HG03575 (cell line): ENCODE data around the gene MAPKAP1.
"Not testable (repeated sequence)": the region's sequence is repeated elsewhere in the genome, so short reads cannot be mapped to it uniquely, and the experiment has no call there.

Experiments used
- ATAC-seq: cut with Tn5 transposase; IDR thresholded peaks from one replicate; pipeline ENCODE4 v1.9.1; 2021; ENCODE audit not compliant: unreplicated experiment, insufficient number of reproducible peaks, low FRiP score; ENCODE audit errors: extremely low read depth

Gene MAPKAP1

GRCh38 chr9:125587819-125588460 is 119.1 kb downstream of the MAPKAP1 start:
- no peak for ATAC-seq

DNA sequence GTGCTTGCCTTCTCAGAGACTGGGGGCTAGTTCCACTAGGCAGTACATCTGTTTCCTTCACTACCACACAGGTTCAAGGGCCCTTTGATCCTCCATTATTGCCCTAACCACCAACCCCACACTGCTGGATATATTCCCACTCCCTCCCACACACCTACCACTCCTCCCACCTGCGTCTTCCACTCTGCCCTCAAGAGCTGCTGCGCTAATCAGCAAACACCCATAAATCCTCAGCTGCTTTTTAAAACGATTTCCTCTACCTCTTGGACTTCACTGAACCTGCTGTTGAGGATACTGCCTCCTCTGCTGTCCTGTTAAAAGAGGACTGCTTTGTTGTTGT is 120.9 kb downstream of the MAPKAP1 start:
- no peak for ATAC-seq

- ATAC-seq: no peak
Observed at GRCh38 chr9:125585503-125586171, 121.4 kb downstream of the MAPKAP1 start.

- no peak for ATAC-seq
Observed at GRCh38 chr9:125580701-125581286, 126.2 kb downstream of the MAPKAP1 start.

DNA sequence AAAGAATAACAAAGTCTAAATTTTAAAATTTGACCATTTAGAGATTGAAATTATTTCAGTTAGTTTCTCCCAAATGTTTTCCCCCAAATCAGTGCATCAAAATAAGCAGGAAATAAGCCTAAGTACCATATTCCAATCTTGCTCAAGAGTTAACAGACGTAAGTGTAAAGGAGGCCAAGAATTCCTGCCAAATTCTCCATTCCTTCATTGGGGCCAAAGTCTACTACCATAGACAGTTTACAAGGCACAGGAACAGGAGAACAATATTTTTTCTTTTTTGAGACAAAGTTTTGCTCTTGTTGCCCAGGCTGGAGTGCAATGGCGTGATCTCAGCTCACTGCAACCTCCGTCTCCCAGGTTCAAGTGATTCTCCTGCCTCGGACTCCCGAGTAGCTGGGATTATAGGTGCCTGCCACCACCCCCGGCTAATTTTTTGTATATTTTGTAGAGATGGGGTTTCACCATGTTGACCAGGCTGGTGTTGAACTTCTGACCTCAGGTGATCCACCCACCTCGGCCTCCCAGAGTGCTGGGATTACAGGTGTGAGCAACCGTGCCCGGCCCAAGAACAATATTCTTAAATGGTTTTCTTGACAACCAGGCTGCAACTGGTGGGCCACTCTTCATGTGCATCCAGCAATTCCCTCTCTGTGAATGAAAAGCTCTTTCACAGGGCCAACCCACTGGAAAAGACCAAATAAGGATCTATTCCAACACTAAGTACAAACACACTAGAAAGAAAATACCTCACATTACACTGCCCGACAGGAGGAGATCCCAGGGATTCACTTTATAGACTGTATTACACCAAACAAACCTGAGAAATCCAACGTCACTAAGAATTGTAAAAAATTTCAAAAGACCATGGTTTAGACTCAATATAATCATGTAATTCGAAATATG is 127.7 kb downstream of the MAPKAP1 start:
- ATAC-seq: no peak

DNA sequence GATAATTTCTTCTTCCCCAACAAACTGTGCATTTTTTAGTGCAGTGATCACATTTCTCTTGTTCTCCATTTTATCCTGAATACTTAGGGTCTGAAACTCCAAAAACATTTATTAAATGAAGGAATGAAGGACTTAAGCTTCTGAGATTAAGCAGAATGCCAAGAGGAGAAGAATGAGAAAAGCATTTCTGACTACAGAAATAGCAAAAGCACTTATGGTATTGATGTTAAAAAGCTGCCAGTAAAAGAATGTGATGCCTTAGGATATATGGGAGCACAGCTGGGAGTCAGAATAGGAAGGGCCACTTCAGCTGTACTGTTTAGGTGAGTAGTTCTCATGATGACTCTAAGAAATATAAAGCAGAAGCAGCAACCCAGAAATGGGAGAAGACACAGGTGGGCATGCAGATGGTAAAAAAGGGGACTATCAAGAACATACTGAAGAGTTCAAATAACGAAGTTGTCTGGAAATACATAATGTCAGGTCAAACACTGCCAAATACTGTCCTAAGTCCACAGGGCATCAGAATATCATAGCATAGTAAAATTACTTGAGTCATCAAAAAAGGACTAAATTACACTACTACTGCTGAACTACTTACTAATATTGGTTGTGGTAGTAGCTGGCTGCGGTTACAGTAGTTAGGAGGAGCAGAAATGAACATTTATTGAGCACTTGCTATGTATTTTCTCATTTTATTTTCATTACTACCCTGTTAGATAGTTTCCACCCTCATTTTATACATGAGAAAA is 132.7 kb downstream of the MAPKAP1 start:
- ATAC-seq: no peak

DNA sequence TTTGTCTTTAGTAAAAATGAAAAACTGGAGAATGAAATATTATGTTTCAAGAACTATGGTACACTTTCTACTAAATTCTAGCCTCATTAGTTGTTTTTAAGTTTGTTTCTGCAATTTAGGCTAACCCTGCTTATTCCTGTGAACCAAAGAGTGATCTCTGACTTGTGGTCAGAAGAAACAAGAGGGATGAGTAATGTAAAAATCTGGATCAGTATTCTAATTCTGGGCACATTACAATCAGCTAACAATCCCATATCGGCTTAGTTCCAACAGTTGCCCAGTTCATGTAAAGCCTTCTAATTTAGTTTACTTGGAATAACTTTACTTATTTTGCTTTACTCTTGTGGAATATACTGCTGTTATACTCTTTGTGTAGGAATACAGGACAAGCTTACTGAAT is 134.5 kb downstream of the MAPKAP1 start:
- not testable (repeated sequence) for ATAC-seq

DNA sequence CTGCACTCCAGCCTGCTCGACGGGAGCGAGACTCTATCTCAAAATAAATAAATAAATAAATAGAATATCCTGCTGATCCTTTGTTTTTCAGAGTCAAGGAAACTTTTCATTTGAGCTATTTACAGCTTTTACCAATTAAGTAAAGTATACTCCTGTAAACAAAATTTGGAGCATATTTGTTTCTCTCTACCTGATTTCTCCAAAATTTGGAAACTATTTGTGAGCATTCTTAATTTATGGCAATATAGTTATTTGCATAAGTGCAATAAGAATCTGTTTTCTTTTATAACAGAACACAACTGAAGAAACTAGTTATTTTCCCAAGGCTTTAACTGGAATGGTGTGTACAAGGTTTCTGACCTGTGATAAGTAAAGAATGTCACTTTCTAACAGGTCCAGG is 135.2 kb downstream of the MAPKAP1 start:
- not testable (repeated sequence) for ATAC-seq

- ATAC-seq: no peak
Observed at GRCh38 chr9:125570246-125570645, 136.8 kb downstream of the MAPKAP1 start.

DNA sequence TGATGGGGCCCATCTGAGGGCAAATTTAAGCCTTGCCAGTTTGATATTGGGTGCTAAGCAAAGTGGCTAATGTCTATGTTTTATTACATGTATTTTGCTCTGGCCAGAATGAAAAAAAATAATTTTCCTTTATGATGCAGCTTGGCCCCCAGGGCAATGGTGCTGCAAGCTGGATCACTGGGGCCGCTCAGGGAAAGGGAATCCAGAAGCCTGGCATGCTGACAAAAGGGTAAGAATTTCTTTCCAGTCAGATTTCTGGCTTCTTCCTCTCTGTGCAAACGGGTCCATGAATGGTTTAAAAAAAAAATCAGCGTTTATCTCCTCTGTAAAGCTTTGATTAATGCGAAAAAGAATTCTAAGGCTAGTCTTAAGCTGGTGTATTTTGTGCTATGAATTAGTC is 138.4 kb downstream of the MAPKAP1 start:
- no peak for ATAC-seq

DNA sequence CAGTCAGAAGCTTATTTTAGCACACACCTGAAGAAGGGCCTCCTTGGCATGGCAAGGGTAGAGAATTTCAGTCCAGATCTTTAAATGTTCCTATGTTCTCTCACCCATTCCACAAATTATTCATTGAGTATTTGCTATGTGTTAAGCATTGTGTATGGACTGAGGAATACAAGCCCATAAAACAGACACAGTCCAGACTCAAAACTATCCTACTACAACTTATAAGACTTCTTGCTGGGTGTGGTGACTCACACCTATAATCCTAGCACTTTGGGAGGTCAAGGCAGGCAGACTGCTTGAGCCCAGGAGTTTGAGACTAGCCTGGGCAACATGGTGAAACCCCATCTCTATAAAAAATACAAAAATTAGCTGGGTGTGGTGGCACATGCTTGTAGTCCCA is 141.0 kb downstream of the MAPKAP1 start:
- ATAC-seq: not testable (repeated sequence)

DNA sequence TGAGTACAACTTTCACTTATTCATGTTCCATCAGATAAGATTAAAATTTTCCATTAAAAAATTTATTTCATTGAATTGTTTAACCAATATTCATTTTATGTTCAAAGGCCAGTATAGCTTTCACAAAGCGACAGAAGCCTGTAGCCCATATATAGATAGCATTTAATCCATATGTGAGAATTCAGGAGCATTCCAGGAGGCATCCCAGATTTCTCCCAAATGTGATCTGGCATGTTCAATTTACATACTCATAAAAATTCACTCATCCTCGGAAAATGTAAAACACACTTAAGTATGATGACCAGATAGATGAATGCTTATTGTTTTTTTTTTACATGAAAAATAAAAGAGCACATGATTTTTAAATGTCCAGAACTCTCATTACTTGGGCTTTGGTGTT is 141.9 kb downstream of the MAPKAP1 start:
- ATAC-seq: no peak

DNA sequence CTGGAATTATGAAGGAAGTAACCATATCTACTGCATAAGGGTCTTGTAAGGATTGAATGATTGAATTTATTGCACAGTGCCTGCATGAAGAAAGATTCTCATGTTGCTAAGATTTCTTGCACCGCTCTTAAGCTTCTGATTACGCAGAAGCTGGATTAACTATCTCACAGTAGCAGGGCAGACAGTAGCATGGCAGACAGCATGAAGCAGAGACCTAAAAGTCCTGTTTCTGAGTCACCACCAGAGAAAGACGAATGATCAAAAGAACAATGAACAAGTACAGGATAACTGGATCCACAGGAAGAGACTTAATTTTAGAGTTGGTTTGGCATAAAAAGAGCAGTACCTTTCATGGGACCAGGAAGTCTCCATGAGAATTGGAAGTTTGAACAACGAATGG is 142.4 kb downstream of the MAPKAP1 start:
- ATAC-seq: no peak

DNA sequence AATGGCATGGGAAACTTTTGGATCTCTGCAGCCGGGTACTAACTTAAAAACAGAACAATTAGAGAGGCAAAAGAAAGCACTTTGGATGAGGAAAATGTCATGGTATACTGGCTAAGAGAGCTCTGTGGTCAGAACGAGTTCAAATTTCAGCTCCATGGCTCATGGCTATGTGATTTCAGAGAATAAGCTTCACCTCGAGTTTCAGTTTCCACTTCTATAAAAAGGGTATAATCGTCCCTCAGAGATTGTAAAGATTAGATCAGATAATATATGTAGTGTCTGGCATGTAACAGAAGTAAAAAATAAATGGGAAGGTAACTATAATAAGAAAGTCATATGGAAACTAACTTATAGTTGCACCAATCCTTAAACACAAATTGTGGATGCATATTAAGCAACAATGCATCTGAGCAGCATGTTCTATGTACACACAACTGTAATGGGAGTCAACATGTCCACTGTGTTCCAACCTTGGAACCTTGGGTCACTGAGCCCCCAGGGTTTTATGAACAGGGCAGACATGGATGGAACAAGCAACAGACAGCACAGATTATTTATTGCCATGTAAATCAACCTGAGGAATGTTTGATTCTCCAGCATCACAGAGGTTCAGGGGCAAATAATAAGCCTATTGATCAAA is 145.4 kb downstream of the MAPKAP1 start:
- ATAC-seq: no peak

- ATAC-seq: no peak
Observed at GRCh38 chr9:125559894-125560293, 147.1 kb downstream of the MAPKAP1 start.

GRCh38 chr9:125559194-125559593 is 147.8 kb downstream of the MAPKAP1 start:
- ATAC-seq: no peak

GRCh38 chr9:125558453-125559092 is 148.4 kb downstream of the MAPKAP1 start:
- ATAC-seq: no peak

DNA sequence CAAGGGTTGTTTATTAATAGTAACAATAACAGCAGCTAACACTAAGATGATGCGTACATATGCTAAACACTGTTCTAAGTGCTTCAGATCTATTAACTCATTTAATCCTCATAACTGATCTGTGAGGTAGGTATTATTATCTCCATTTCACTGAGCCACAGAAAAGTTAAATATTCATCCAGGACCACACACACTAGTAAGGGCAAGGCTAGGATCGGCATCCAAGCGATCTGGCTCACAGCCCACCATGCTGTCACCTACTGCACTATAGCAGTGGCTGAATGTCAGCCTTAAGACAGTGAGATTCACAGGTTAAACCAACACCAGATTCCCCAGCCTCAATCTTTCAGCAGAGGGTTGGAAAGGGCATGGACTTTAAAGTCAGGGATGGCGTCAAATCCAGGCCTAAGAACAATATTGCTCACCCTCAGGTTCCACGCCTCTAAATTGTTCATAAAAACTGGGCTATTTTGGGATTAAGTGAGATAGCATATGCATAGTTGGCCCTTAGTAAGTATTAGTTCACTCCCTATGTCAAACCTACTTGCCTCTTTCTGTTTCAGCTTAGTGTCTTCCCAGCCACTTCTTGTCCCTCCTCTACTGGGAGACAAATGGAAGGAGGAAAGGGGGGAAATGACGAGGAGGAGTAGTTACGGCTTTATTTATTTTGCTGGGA is 150.8 kb downstream of the MAPKAP1 start:
- no peak for ATAC-seq
